OCI-M1 (cell line): ENCODE results near the gene LRP1-AS.

Experiments used
- DNase-seq: peaks from one replicate; lab custom pipeline; 2025; lab: John Stamatoyannopoulos, UW

Gene LRP1-AS

DNA sequence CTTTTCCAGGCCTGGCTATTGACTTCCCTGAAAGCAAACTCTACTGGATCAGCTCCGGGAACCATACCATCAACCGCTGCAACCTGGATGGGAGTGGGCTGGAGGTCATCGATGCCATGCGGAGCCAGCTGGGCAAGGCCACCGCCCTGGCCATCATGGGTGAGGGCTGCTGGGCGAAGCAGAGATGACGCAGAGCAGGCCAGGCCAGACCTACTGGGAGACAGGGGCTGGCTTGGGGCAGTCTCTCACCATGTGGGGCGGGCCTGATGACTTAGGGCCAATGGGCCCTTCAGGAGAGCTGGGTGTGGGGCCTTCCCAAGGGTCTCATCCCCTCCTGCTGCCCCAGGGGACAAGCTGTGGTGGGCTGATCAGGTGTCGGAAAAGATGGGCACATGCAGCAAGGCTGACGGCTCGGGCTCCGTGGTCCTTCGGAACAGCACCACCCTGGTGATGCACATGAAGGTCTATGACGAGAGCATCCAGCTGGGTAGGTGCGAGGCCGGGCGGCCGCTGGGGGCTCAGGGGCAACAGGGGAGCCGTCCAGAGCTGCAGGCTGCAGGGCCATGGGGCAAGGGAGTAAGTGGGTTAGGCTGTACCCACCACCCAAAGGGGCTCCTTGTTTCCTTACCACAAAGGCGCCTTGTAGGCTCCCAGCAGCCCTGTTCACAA, 33.0 kb upstream of the LRP1-AS start:
- DNase-seq: no peak

DNA sequence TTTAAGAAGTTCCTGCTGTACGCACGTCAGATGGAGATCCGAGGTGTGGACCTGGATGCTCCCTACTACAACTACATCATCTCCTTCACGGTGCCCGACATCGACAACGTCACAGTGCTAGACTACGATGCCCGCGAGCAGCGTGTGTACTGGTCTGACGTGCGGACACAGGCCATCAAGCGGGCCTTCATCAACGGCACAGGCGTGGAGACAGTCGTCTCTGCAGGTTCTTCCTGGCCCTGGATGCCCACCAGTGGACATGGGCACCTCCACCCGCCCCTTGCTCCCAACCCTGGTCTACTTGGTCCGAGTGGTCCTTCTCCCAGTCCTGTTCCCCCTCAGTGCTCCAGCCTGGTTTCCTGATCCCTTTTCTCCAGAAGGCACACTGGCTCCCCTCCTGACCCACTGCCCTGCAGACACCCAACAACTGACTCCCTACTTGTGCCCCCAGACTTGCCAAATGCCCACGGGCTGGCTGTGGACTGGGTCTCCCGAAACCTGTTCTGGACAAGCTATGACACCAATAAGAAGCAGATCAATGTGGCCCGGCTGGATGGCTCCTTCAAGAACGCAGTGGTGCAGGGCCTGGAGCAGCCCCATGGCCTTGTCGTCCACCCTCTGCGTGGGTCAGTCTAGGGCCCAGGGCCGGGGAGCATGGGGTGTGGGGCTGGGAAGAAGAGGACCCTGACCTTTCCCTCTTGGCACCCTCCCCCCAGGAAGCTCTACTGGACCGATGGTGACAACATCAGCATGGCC, 32.1 kb upstream of the LRP1-AS start:
- DNase-seq: no peak

DNA sequence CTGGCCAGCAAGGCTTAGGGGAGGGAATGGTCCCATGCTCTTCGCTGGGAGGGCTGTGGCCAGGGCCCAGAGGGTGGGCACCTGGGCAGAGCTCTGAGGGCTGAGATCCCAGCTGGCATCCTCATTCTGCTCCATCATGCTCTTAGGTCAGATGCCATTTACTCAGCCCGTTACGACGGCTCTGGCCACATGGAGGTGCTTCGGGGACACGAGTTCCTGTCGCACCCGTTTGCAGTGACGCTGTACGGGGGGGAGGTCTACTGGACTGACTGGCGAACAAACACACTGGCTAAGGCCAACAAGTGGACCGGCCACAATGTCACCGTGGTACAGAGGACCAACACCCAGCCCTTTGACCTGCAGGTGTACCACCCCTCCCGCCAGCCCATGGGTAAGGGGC, 30.8 kb upstream of the LRP1-AS start:
- no peak for DNase-seq

DNA sequence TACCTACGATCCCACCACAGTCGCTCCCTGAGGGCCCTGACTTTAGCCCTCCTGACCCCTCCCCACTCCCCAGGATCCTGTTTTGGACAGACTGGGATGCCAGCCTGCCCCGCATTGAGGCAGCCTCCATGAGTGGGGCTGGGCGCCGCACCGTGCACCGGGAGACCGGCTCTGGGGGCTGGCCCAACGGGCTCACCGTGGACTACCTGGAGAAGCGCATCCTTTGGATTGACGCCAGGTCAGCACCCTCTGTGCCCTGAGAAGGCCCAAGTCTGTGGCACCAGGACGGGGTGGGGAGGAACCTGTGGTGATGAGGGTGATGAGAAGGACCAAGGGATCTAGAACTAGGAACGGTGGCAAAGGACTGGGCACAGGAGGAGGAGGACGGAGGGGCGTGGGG, 29.9 kb upstream of the LRP1-AS start:
- no peak for DNase-seq

DNA sequence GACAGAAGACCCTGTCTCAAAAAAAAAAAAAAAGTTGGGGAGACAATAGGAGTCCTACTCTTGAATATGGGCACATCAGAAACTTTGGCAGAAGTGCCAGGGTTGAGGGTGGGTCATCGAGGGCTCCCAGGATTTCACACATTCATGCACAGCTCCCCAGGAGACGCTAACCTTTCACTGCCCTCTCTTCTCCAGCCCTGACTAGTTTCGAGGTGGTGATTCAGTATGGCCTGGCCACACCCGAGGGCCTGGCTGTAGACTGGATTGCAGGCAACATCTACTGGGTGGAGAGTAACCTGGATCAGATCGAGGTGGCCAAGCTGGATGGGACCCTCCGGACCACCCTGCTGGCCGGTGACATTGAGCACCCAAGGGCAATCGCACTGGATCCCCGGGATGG, 29.4 kb upstream of the LRP1-AS start:
- DNase-seq: no peak

- DNase-seq: no peak
Measured at GRCh38 chr12:57176139-57176477, 28.7 kb upstream of the LRP1-AS start.

DNA sequence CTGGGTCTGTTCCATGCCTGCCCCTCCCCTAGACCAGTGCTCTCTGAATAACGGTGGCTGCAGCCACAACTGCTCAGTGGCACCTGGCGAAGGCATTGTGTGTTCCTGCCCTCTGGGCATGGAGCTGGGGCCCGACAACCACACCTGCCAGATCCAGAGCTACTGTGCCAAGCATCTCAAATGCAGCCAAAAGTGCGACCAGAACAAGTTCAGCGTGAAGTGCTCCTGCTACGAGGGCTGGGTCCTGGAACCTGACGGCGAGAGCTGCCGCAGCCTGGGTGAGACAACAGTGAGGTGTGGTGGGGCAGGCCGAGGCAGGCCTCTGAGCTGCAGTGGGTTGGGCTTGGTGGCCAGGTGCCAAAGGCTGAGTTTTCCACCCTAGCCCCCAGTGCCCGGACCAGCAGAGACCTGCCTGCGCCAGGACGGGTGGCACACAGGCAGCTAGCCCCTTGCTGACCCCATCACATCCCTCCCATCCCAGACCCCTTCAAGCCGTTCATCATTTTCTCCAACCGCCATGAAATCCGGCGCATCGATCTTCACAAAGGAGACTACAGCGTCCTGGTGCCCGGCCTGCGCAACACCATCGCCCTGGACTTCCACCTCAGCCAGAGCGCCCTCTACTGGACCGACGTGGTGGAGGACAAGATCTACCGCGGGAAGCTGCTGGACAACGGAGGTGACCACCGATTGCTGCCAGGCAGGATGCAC, 28.2 kb upstream of the LRP1-AS start:
- DNase-seq: peak; percentile 78

DNA sequence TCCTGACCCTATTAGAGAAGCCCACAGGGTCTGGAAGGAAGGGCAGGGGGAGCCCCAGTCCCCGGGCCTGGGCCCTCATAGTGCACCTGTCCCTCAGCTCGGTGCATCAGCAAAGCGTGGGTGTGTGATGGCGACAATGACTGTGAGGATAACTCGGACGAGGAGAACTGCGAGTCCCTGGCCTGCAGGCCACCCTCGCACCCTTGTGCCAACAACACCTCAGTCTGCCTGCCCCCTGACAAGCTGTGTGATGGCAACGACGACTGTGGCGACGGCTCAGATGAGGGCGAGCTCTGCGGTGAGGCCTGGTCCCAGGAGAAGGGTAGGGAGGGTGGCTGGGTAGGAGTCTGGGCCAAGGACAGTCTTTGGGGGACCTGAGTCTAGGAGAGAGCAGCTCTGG, 26.3 kb upstream of the LRP1-AS start:
- no peak for DNase-seq

- DNase-seq: peak; percentile 44
Measured at GRCh38 chr12:57173089-57173488, 25.7 kb upstream of the LRP1-AS start.

- no peak for DNase-seq
Measured at GRCh38 chr12:57171668-57172067, 24.2 kb upstream of the LRP1-AS start.

GRCh38 chr12:57170927-57171326, 23.5 kb upstream of the LRP1-AS start:
- DNase-seq: no peak

- no peak for DNase-seq
Measured at GRCh38 chr12:57170408-57170807, 23.0 kb upstream of the LRP1-AS start.

DNA sequence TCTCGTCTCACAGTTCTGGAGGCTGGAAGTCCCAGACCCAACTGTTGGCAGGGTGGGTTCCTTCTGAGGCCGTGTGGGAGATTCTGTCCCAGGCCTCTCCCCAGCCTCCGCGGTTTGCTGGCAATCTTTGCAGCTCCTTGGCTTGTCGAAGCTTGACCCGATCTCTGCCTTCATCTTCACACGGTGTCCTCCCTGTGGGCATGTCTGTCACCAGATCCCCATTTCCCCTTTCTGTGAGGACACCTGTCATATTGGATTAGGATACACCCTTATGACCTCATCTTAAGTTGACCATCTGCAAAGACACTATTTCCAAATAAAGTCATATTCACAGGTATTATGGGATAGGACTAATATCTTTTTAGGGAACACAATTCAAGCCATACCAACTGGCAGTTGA, 22.6 kb upstream of the LRP1-AS start:
- DNase-seq: no peak

GRCh38 chr12:57169046-57169795, 21.8 kb upstream of the LRP1-AS start:
- DNase-seq: no peak

- no peak for DNase-seq
Measured at GRCh38 chr12:57168058-57168457, 20.6 kb upstream of the LRP1-AS start.

DNA sequence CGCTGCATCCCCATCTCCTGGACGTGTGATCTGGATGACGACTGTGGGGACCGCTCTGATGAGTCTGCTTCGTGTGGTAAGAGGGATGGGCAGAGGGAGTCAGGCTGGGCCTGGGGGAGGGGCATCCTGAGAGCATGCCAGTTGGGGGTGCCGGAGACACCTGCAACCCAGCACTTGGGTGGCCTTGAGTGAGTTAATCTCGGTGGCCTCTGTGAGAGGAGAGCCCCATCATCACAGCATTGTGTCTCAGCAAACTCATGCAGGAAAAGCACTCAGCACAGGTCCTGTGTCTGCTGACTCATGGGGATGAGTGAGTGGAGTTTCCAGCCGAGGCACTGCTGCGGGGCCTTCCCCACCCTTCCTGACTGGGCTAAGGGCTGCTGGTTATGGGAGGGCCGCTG, 19.6 kb upstream of the LRP1-AS start:
- no peak for DNase-seq

- DNase-seq: no peak
Measured at GRCh38 chr12:57165741-57166140, 18.3 kb upstream of the LRP1-AS start.

DNA sequence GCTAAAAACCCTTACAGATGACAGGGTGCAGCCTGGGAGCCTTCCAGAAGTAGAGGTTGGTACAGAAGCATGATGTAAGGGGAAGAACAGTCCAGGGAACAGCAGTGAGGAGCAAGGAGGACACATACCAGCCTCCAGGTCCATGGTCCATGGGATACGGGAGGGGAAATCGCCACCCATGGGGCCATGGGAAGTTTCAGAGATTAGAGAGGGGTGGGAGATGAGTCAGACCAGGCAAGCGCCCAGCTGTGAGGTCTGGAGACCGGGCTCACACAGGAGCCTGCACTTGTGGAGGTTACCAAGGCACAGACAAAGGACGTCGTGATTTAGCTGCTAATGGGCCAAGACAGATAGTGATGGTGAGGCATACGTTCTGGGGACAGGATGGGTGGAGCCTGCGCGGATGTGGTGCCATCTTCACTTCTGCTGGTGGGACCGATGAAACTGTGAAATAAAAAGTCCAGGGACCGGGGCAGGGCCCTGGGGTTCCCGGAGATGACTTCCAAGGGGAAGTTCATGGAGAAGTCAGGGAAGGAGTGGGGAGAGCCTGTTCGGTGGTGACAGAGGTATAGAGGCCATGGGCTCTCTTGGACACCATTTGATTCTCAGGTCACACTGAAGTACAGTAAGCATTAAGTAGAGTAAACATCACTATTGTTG, 17.7 kb upstream of the LRP1-AS start:
- DNase-seq: no peak

DNA sequence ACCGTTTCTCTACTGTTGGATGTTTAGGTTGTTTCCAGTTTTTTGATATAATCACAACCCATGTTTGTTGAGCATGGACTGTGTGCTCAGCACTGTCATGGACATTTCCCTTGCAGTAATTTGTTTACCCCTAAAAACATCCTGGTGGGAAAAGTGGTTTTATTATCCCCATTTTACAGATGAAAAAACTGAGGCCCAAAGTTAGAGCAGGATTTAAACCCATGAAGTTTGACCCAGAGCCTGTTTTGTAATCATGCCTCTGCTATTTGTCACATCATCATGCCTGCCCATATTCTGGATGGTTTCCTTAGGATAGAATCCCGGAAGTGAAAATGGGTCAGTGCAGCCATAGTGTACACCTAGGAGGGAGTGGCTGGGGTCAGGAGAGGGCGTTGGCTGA, 17.0 kb upstream of the LRP1-AS start:
- DNase-seq: no peak

GRCh38 chr12:57162553-57163125, 15.2 kb upstream of the LRP1-AS start:
- no peak for DNase-seq

- DNase-seq: no peak
Measured at GRCh38 chr12:57161491-57161890, 14.1 kb upstream of the LRP1-AS start.

DNA sequence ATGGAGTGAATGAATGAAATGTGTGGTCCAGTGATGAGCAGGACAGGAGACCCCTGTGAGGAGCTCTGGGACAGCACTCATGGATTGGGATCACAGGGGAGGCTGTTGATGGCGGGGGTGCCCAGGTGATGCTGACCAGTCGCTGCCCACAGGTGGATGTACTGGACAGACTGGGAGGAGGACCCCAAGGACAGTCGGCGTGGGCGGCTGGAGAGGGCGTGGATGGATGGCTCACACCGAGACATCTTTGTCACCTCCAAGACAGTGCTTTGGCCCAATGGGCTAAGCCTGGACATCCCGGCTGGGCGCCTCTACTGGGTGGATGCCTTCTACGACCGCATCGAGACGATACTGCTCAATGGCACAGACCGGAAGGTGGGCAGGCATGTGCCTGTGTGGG, 13.3 kb upstream of the LRP1-AS start:
- DNase-seq: no peak
